HEK293 (cell line): ENCODE data around the gene MCM6.

ENCODE experiments used
- CTCF ChIP-seq: fragments of 450-650 bp; formaldehyde crosslinking; IDR thresholded peaks from 2 replicates; pipeline ENCODE4 v1.5.1; 2016; ENCODE audit warnings: missing biosample characterization, missing genetic modification characterization
- REPIN1 ChIP-seq: fragments of 450-650 bp; formaldehyde crosslinking; IDR thresholded peaks from 2 replicates; pipeline ENCODE4 v1.5.1; 2017; ENCODE audit warnings: missing biosample characterization, missing genetic modification characterization, low read depth

DNA sequence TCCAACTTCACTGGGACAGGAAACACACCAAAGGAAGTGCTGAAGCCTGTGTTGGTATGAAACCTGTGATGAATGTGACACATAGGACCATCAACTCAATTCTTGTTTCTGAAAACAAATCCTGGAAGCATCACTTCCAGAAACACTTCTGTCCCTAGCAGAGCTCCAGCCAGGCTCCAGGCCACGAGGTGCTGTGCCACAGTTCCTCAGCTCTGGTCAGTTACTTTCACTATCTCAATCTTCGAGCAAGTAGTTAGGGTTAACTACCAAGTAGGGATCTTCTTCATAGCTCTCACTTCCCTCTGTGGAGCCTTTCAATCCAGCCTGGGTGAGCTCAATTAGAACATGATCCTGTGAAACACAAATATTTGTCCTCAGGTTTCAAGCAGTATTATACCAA lies 35.6 kb downstream of the MCM6 start:
- TF ChIP-seq REPIN1 (tag by site-specific recombination) (no peak), CTCF (no peak)
